CD4-positive, alpha-beta memory T cell (primary cell): Measurements from ENCODE around the gene MAST4. TPM values are rescaled to one million over a fixed set of nuclear protein-coding genes. Genes with fewer than 3 reads are reported as not detected.

Experiments
- CTCF ChIA-PET: fragments of 350-600 bp; sonication (Branson Sonifier 250); formaldehyde crosslinking; loops from one replicate; lab custom pipeline; 2021; ENCODE audit warnings: inconsistent platforms; ENCODE audit not compliant: partially characterized antibody; lab: Charles Lee
- POLR2A ChIA-PET: fragments of 350-600 bp; sonication (Branson Sonifier 250); formaldehyde crosslinking; loops from one replicate; lab custom pipeline; 2021; ENCODE audit not compliant: partially characterized antibody; lab: Charles Lee
- DNase-seq, 5 donors: peaks; one replicate each; pipeline versions ENCODE4 v3.0.0 to v3.0.0-alpha.2; 2020 to 2022; ENCODE audit warnings: mixed read lengths in 1 of 5
- H3K27ac ChIP-seq: one replicate; pipeline ENCODE4 v1.7.0; 2013; ENCODE audit warnings: low read depth, low read length
- H3K27me3 ChIP-seq: 2 replicates; pipeline ENCODE4 v1.7.0; 2013; ENCODE audit warnings: mild to moderate bottlenecking, low read length, moderate library complexity; ENCODE audit not compliant: insufficient read depth
- H3K36me3 ChIP-seq: 2 replicates; pipeline ENCODE4 v1.7.0; 2013; ENCODE audit warnings: mild to moderate bottlenecking, low read length, moderate library complexity; ENCODE audit not compliant: insufficient read depth
- H3K4me1 ChIP-seq: 2 replicates; pipeline ENCODE4 v1.7.0; 2013; ENCODE audit warnings: mild to moderate bottlenecking, low read length, moderate library complexity; ENCODE audit not compliant: insufficient read depth
- H3K4me3 ChIP-seq, 2 donors: one replicate each; pipeline ENCODE4 v1.7.0; 2013; ENCODE audit warnings: low read length in 2 of 2, mild to moderate bottlenecking in 1 of 2
- H3K9me3 ChIP-seq, 2 donors: one replicate each; pipeline ENCODE4 v1.7.0; 2013; ENCODE audit warnings: low read length in 2 of 2, control low read depth in 1 of 2; ENCODE audit not compliant: control insufficient read depth in 1 of 2
- H3K27ac Mint-ChIP-seq, 7 donors: one replicate each; pipeline ENCODE4 v1.8.0; 2020 to 2021; ENCODE audit warnings: mixed read lengths in 7 of 7, mild to moderate bottlenecking in 6 of 7, inconsistent platforms in 3 of 7, moderate library complexity in 3 of 7
- H3K27me3 Mint-ChIP-seq, 2 donors: one replicate each; pipeline ENCODE4 v1.8.0; 2020 to 2021; ENCODE audit warnings: mixed read lengths in 2 of 2
- H3K36me3 Mint-ChIP-seq, 2 donors: one replicate each; pipeline ENCODE4 v1.8.0; 2020 to 2021; ENCODE audit warnings: mixed read lengths in 2 of 2, inconsistent platforms in 1 of 2, mild to moderate bottlenecking in 1 of 2
- H3K4me1 Mint-ChIP-seq, 4 donors: one replicate each; pipeline ENCODE4 v1.8.0; 2020 to 2021; ENCODE audit warnings: mixed read lengths in 4 of 4, mild to moderate bottlenecking in 1 of 4
- H3K4me3 Mint-ChIP-seq, 8 donors: one replicate each; pipeline ENCODE4 v1.8.0; 2020 to 2021; ENCODE audit warnings: mixed read lengths in 8 of 8, mild to moderate bottlenecking in 7 of 8, moderate library complexity in 6 of 8, inconsistent platforms in 3 of 8
- H3K9me3 Mint-ChIP-seq, 8 donors: one replicate each; pipeline ENCODE4 v1.8.0; 2020 to 2021; ENCODE audit warnings: mixed read lengths in 8 of 8, mild to moderate bottlenecking in 5 of 8, inconsistent platforms in 3 of 8, moderate library complexity in 1 of 8
- intact Hi-C: fragments of 100-400 bp; cut with micrococcal nuclease; formaldehyde crosslinking; loops from one replicate; pipeline ENCODE4 v1.15.1; 2023
- polyA plus RNA-seq, 2 donors: library from polyadenylated mRNA; unstranded; fragments of 300-500 nt; fragmentation: Illumina TruSeq; gene quantifications; one replicate each; pipeline ENCODE4 v1.2.3, GENCODE V29; 2021
- total RNA-seq, 2 experiments: library from RNA; stranded (reverse); gene quantifications; one replicate each; pipeline ENCODE4 v1.2.3, GENCODE V29; 2021

MAST4 gene
- total and polyA plus RNA-seq, 4 experiments from 2014 or later = 9.2 to 27.0 (median 21.3) TPM

DNA sequence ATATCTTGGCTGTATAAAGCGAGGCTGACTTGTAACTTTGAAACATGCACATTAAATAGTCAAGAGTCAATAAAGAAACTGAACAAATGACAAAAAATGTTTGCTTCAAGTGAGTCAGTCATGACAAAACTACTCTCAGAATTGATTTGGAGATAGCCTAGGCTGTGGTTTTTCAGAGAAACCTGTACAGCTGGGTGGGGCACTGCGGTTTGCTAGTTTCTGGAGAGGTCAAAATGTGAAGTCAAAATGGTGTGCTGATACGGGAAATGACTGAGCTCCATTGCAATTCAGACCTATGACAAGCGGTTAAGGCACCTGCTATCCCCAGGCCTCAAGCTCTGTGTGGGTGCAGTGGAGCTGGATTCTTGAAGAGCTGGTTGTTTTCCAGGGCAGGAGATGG is 610.7 kb downstream of the MAST4 start:
- peak; percentile 89 to 94 (median 91) for DNase-seq
- Mint-ChIP-seq H3K27me3 (no peaks in the 10 kb centered on the region), H3K36me3 (no peaks in the 10 kb centered on the region)

DNA sequence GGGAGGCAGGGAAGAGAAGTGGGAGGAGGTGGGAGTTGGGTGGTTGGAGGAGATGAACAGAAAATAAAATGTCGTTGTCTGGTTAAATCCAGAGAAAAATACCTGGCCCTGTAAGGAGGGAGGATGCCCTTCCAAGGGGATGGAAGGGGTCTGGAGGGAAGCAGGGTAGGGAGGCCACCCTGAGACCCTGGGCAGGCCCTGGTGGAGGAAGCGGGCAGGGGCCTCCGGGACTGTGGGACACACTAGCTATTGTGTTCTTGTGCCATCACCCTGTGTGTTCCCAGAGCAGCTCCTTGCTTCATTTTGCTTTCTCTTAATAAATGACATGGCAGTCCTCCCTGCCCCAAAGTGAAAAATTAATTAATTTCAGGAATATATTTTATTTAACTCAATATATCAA is 612.2 kb downstream of the MAST4 start:
- DNase-seq = no peak
- no peaks in the 10 kb centered on the region for H3K36me3 ChIP-seq
- intact Hi-C loops = loop anchor here (2.0 kb wide), 1 partner anchor 902 kb away; no protein-coding TSS in a partner anchor
- H3K27ac Mint-ChIP-seq = peak overlapping the region; percentile 77 to 97 (median 90)
- no peaks in the 10 kb centered on the region for H3K36me3 Mint-ChIP-seq
- peak overlapping the region in 3 of 8 donors; percentile 28 to 57 (median 52) for H3K4me3 Mint-ChIP-seq
- H3K4me1 Mint-ChIP-seq = peaks cover 53 to 65% (median 60%) of the 10 kb centered on the region in 4 donors
- H3K27ac ChIP-seq = peak overlapping the region; percentile 28
- POLR2A ChIA-PET = interaction anchor here (1.0 to 17.3 kb wide), 3 partner anchors 45 to 222 kb away, joined by 3 to 703 read pairs (median 5); no protein-coding TSS in a partner anchor
- CTCF ChIA-PET = interaction anchor here (0.5 to 29.6 kb wide), 21 partner anchors 8 to 1058 kb away, joined by 3 to 851 read pairs (median 3); no protein-coding TSS in a partner anchor
- peaks cover 60% of the 10 kb centered on the region for H3K4me1 ChIP-seq
- H3K4me3 ChIP-seq = no peak overlapping the region
- H3K9me3 Mint-ChIP-seq = no peaks in the 10 kb centered on the region
- no peaks in the 10 kb centered on the region for H3K9me3 ChIP-seq
- H3K27me3 ChIP-seq = no peaks in the 10 kb centered on the region
- H3K27me3 Mint-ChIP-seq = no peaks in the 10 kb centered on the region

More for the DNA sequence above, 610.7 kb downstream of the MAST4 start:
- Histone ChIP-seq H3K27ac (peak overlapping the region; percentile 46), H3K36me3 (no peaks in the 10 kb centered on the region), H3K4me3 (no peak overlapping the region), H3K27me3 (no peaks in the 10 kb centered on the region), H3K4me1 (peaks cover 74% of the 10 kb centered on the region), H3K9me3 (no peaks in the 10 kb centered on the region)
- intact Hi-C loops = loop anchor here (1.0 to 2.0 kb wide), 4 partner anchors 20 to 1036 kb away; no protein-coding TSS in a partner anchor
- Mint-ChIP-seq H3K27ac (peak overlapping the region; percentile 77 to 97 (median 90)), H3K9me3 (peaks cover 0 to 3% (median 0%) of the 10 kb centered on the region in 8 donors), H3K4me1 (peaks cover 60 to 80% (median 72%) of the 10 kb centered on the region in 4 donors), H3K4me3 (peak overlapping the region; percentile 3 to 81 (median 54))
- POLR2A ChIA-PET = interaction anchor here (0.6 to 17.3 kb wide), 23 partner anchors 9 to 1486 kb away, joined by 3 to 703 read pairs (median 4); partner anchors contain the start of genes CD180 and PIK3R1
- CTCF ChIA-PET = interaction anchor here (0.7 to 29.6 kb wide), 17 partner anchors 9 to 1064 kb away, joined by 3 to 851 read pairs (median 4); no protein-coding TSS in a partner anchor

DNA sequence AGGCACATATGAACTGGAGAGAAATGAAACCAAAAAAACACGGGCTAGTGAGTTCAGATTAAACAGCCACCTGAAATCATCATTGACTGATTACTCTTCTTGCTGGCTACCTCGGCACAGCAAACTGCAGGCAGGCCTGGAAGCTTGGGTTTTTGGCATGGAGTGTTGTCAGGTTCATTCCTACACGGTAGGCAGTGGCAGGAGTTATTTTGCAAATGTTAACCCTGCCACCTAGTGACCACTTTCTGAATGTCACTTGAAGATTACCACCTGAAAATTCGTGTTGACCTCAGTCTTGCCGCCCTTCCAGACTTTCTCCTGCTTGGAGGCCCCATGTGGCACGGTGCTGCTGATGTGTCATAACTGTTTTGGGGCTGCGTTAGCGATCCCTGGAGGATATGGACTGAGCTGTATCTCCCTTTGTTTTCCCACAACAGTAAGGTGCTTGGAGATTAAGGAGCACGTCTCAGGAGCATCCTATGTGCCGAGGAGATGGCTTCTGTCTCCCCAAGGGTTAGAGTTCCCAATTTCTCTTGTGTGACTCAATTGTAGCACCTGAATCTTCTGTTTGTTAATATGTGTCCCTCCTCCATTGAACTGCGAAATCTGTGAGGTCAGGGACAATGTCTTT is 613.1 kb downstream of the MAST4 start:
- Histone ChIP-seq H3K4me3 (no peak overlapping the region), H3K9me3 (no peaks in the 10 kb centered on the region), H3K27me3 (no peaks in the 10 kb centered on the region), H3K4me1 (peaks cover 55% of the 10 kb centered on the region), H3K27ac (no peak overlapping the region), H3K36me3 (no peaks in the 10 kb centered on the region)
- peaks cover 54 to 62% (median 58%) of the 10 kb centered on the region in 4 donors for H3K4me1 Mint-ChIP-seq
- H3K9me3 Mint-ChIP-seq = no peaks in the 10 kb centered on the region
- peak; percentile 69 to 78 (median 74) for DNase-seq
- no peaks in the 10 kb centered on the region for H3K27me3 Mint-ChIP-seq
- H3K36me3 Mint-ChIP-seq = no peaks in the 10 kb centered on the region
- ChIA-PET CTCF (interaction anchor here (0.5 to 29.6 kb wide), 23 partner anchors 9 to 1046 kb away, joined by 3 to 851 read pairs (median 3); no protein-coding TSS in a partner anchor), POLR2A (interaction anchor here (1.0 to 17.3 kb wide), 3 partner anchors 46 to 223 kb away, joined by 3 to 703 read pairs (median 5); no protein-coding TSS in a partner anchor)
- H3K27ac Mint-ChIP-seq = peak overlapping the region; percentile 72 to 93 (median 83)
- peak overlapping the region in 4 of 8 donors; percentile 38 to 63 (median 61) for H3K4me3 Mint-ChIP-seq
- intact Hi-C loops = loop anchor here (1.0 to 2.0 kb wide), 5 partner anchors 52 to 902 kb away; no protein-coding TSS in a partner anchor

DNA sequence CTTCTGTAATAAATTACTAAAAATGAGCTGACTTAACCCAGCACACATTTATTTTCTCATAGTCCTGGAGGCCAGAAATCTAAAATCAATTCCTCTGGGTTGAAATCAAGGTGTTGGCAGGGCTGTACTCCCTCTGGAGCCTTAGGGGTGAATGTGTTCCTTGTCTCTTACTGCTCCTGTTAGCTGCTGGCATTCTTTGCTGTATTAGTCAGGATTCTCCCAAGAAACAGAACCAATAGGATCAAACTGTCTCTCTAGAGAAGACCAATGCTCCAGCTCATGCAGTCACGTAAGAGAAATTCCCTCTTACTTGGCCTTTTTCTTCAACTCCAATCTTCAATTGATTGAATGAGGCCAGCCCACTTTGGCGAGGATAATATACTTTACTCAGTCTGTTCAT is 615.7 kb downstream of the MAST4 start:
- Histone ChIP-seq H3K4me3 (no peak overlapping the region), H3K27ac (no peak overlapping the region), H3K4me1 (peaks cover 56% of the 10 kb centered on the region), H3K9me3 (no peaks in the 10 kb centered on the region), H3K36me3 (no peaks in the 10 kb centered on the region), H3K27me3 (no peaks in the 10 kb centered on the region)
- intact Hi-C loops = no loop called here
- ChIA-PET CTCF (interaction anchor here (1.2 to 29.6 kb wide), 2 partner anchors 34 to 49 kb away, joined by 3 to 851 read pairs; no protein-coding TSS in a partner anchor), POLR2A (interaction anchor here (17.3 kb wide), 1 partner anchor 49 kb away, joined by 703 read pairs; no protein-coding TSS in a partner anchor)
- Mint-ChIP-seq H3K27ac (peak overlapping the region in 4 of 7 donors; percentile 2 to 50 (median 20)), H3K4me3 (no peak overlapping the region), H3K4me1 (peaks cover 56 to 62% (median 59%) of the 10 kb centered on the region in 4 donors), H3K36me3 (no peaks in the 10 kb centered on the region), H3K9me3 (no peaks in the 10 kb centered on the region), H3K27me3 (no peaks in the 10 kb centered on the region)
- no peak for DNase-seq

DNA sequence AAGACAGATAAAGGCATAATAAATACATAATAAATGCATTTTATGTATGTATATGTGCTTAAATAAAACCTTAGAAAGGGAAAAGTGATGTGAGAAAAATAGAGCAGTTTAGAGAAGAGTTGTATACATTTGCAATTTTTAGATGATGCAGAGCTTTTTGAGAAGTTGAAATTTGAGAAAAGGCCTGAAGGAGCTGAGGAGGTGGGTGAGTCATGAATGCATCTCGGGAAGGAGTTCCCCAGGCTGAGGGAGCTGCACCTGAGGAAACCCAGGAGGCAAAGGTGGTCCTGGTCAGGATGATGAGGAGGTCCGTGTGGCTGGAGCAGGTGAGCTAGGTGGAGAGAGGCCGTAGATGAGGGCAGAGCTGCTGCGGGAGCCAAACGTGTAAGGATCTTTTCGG is 617.8 kb downstream of the MAST4 start:
- POLR2A ChIA-PET = interaction anchor here (1.6 to 11.0 kb wide), 4 partner anchors 9 to 55 kb away, joined by 3 to 115 read pairs (median 43); no protein-coding TSS in a partner anchor
- H3K4me3 Mint-ChIP-seq = peak overlapping the region in 6 of 8 donors; percentile 9 to 75 (median 56)
- DNase-seq = no peak

DNA sequence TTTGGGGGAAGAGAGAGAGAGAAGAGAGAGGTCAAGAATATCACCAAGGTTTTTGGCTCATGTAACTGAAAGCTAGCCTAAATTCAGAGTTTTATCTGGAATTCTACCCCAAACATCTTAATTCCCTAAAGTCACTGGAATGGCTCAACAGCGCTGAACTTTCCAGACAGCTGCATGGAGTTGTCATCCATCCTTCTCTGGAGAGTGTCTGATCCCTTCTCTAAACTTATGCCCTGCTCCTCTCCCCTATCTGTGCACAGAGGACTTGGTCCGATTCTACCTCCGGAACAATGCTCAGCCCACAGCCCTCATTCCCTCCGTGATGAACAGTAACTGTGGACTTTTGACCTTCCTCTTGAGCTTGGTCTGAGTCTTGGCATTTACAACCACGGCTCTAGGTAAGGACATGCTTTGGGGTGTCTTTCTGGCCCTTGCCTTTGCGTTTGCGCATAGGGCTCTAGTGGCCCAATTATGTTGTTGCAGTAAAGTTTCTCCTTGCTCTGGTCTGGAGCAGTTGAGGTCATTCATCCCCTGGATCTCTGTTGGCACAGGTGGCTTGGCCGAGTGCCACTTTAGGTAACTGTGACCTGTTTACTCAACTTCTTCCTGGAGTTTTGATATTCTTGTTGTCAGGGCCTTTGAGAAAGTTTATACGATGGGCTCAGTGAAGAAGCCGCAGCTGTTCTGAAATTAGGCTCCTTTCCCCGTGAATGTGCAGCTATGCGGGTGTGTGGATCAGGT is 618.7 kb downstream of the MAST4 start:
- Mint-ChIP-seq H3K4me1 (peaks cover 54 to 62% (median 56%) of the 10 kb centered on the region in 4 donors), H3K27me3 (no peaks in the 10 kb centered on the region), H3K27ac (peak overlapping the region; percentile 94 to 99 (median 98)), H3K9me3 (peaks cover 0 to 3% (median 0%) of the 10 kb centered on the region in 8 donors), H3K4me3 (peak overlapping the region in 5 of 8 donors; percentile 64 to 87 (median 81)), H3K36me3 (no peaks in the 10 kb centered on the region)
- ChIA-PET CTCF (interaction anchor here (0.9 to 29.6 kb wide), 7 partner anchors 8 to 1039 kb away, joined by 3 to 851 read pairs (median 10); no protein-coding TSS in a partner anchor), POLR2A (interaction anchor here (0.9 to 11.0 kb wide), 13 partner anchors 9 to 1073 kb away, joined by 3 to 115 read pairs (median 6); partner anchors contain the start of gene PIK3R1)
- no peak for DNase-seq
- Histone ChIP-seq H3K4me3 (no peak overlapping the region), H3K4me1 (peaks cover 56% of the 10 kb centered on the region), H3K9me3 (no peaks in the 10 kb centered on the region), H3K36me3 (no peaks in the 10 kb centered on the region), H3K27me3 (no peaks in the 10 kb centered on the region), H3K27ac (peak overlapping the region; percentile 52)
- intact Hi-C loops = loop anchor here (5.0 kb wide), 1 partner anchor 1002 kb away; the partner anchor contains the start of gene PIK3R1

More for the DNA sequence above, 617.8 kb downstream of the MAST4 start:
- Mint-ChIP-seq H3K27me3 (no peaks in the 10 kb centered on the region), H3K27ac (peak overlapping the region; percentile 38 to 99 (median 93)), H3K4me1 (peaks cover 57 to 63% (median 60%) of the 10 kb centered on the region in 4 donors), H3K9me3 (peaks cover 0 to 1% (median 0%) of the 10 kb centered on the region in 8 donors), H3K36me3 (no peaks in the 10 kb centered on the region)
- peaks cover 55% of the 10 kb centered on the region for H3K4me1 ChIP-seq
- H3K27me3 ChIP-seq = no peaks in the 10 kb centered on the region
- H3K4me3 ChIP-seq = no peak overlapping the region
- H3K27ac ChIP-seq = no peak overlapping the region
- no peaks in the 10 kb centered on the region for H3K36me3 ChIP-seq
- no peaks in the 10 kb centered on the region for H3K9me3 ChIP-seq
- intact Hi-C loops = no loop called here
- CTCF ChIA-PET = interaction anchor here (0.9 to 29.6 kb wide), 6 partner anchors 9 to 1040 kb away, joined by 3 to 851 read pairs (median 3); no protein-coding TSS in a partner anchor
